Chondrocyte (in vitro differentiated cells): Measurements from ENCODE around the gene KRT81. TPM values are rescaled to one million over a fixed set of nuclear protein-coding genes. Genes with fewer than 3 reads are reported as not detected.

ENCODE experiments used
- DNase-seq: peaks from one replicate; pipeline ENCODE4 v3.0.0; 2021; ENCODE audit warnings: mixed read lengths, low spot score
- H3K27ac Mint-ChIP-seq: one replicate; pipeline ENCODE4 v1.8.0; 2021; ENCODE audit warnings: mild to moderate bottlenecking, moderate library complexity, mixed read lengths; ENCODE audit not compliant: unreplicated experiment
- H3K27me3 Mint-ChIP-seq: 2 replicates; pipeline ENCODE4 v1.8.0; 2021; ENCODE audit warnings: low read depth, mixed read lengths
- H3K36me3 Mint-ChIP-seq: 2 replicates; pipeline ENCODE4 v1.8.0; 2021; ENCODE audit warnings: low read depth, mixed read lengths
- H3K4me1 Mint-ChIP-seq: 2 replicates; pipeline ENCODE4 v1.8.0; 2021; ENCODE audit warnings: low read depth, mild to moderate bottlenecking, mixed read lengths
- H3K4me3 Mint-ChIP-seq: one replicate; pipeline ENCODE4 v1.8.0; 2021; ENCODE audit warnings: mild to moderate bottlenecking, moderate library complexity, mixed read lengths; ENCODE audit not compliant: unreplicated experiment
- H3K9me3 Mint-ChIP-seq: 2 replicates; pipeline ENCODE4 v1.8.0; 2021; ENCODE audit warnings: low read depth, mixed read lengths
- total RNA-seq: library from RNA; stranded (reverse); gene quantifications from 3 replicates; pipeline ENCODE4 v1.2.1, GENCODE V29; 2021
- TF ChIP-seq, protein P1 (sequence below): fragments of 200-600 bp; sonication (generic); IDR thresholded peaks from 2 replicates; pipeline ENCODE4 v1.5.0; 2021; ENCODE audit warnings: antibody characterized with exemption, mild to moderate bottlenecking, moderate library complexity

The KRT81 gene
- total RNA-seq, 1 donor from 2014 or later: 1.3 TPM

- Mint-ChIP-seq H3K9me3 (peaks cover 8% of the 10 kb centered on the region), H3K27me3 (peaks cover 18% of the 10 kb centered on the region)
- no peak for DNase-seq
These were observed 42.9 kb upstream of the KRT81 start for GRCh38 chr12:52334185-52334584.

GRCh38 chr12:52333321-52333720 is 42.0 kb upstream of the KRT81 start:
- no peak for DNase-seq
- no peaks in the 10 kb centered on the region for H3K36me3 Mint-ChIP-seq
- H3K27me3 Mint-ChIP-seq: peaks cover 12% of the 10 kb centered on the region
- H3K4me3 Mint-ChIP-seq: no peak overlapping the region
- TF ChIP-seq, protein P1, sequence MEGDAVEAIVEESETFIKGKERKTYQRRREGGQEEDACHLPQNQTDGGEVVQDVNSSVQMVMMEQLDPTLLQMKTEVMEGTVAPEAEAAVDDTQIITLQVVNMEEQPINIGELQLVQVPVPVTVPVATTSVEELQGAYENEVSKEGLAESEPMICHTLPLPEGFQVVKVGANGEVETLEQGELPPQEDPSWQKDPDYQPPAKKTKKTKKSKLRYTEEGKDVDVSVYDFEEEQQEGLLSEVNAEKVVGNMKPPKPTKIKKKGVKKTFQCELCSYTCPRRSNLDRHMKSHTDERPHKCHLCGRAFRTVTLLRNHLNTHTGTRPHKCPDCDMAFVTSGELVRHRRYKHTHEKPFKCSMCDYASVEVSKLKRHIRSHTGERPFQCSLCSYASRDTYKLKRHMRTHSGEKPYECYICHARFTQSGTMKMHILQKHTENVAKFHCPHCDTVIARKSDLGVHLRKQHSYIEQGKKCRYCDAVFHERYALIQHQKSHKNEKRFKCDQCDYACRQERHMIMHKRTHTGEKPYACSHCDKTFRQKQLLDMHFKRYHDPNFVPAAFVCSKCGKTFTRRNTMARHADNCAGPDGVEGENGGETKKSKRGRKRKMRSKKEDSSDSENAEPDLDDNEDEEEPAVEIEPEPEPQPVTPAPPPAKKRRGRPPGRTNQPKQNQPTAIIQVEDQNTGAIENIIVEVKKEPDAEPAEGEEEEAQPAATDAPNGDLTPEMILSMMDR: no peak
- H3K9me3 Mint-ChIP-seq: peaks cover 8% of the 10 kb centered on the region
- H3K4me1 Mint-ChIP-seq: peaks cover 13% of the 10 kb centered on the region
- no peak overlapping the region for H3K27ac Mint-ChIP-seq

More at GRCh38 chr12:52334185-52334584, 42.9 kb upstream of the KRT81 start:
- Mint-ChIP-seq H3K4me3 (no peak overlapping the region), H3K27ac (no peak overlapping the region), H3K4me1 (peaks cover 13% of the 10 kb centered on the region), H3K36me3 (peaks cover 1% of the 10 kb centered on the region)
- TF ChIP-seq, protein P1: no peak

DNA sequence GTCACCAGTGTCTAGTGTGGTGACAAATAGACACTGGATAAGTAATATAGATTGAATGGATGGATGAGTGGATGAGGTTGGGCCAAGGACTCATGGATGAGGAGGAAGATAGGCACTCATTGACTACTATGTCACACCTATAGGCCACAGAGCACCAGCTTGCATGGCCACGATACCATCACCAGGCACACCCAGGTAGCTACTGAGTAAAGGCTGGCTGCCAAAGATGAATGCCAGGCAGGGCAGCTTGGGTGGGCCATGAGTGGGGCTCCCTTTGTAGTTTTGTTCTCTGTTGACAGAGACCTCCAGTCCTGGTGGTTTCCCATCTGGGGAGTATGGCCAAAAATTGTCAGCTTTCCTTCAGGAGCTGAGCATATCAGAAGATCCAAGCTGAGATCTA is 41.0 kb upstream of the KRT81 start:
- H3K36me3 Mint-ChIP-seq: no peaks in the 10 kb centered on the region
- DNase-seq: no peak
- peaks cover 8% of the 10 kb centered on the region for H3K9me3 Mint-ChIP-seq
- peaks cover 17% of the 10 kb centered on the region for H3K4me1 Mint-ChIP-seq
- H3K27me3 Mint-ChIP-seq: peaks cover 10% of the 10 kb centered on the region
- H3K27ac Mint-ChIP-seq: no peak overlapping the region
- H3K4me3 Mint-ChIP-seq: no peak overlapping the region
- TF ChIP-seq, protein P1: no peak

DNA sequence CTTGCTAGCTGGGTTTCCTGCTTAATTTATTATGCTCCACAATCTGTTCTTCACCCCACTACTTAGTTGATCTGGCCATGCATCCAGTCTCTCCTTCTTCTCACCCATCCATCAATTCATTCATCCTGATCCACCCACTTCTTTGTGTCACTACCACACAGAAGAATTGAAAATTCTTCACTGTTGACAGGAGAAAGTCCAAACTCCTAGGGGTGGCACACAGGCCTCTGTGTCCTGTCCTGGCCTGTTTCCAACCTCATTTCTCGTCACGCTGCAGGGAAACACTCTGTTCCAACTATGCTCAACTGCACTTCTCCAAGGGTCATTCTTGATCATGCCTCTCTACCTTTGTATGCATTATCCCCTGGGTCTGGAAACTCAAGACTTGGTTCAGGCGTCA is 40.5 kb upstream of the KRT81 start:
- no peak overlapping the region for H3K4me3 Mint-ChIP-seq
- H3K27me3 Mint-ChIP-seq: peaks cover 10% of the 10 kb centered on the region
- peaks cover 15% of the 10 kb centered on the region for H3K4me1 Mint-ChIP-seq
- no peak overlapping the region for H3K27ac Mint-ChIP-seq
- H3K36me3 Mint-ChIP-seq: no peaks in the 10 kb centered on the region
- TF ChIP-seq, protein P1: no peak
- no peak for DNase-seq
- H3K9me3 Mint-ChIP-seq: peaks cover 4% of the 10 kb centered on the region

DNA sequence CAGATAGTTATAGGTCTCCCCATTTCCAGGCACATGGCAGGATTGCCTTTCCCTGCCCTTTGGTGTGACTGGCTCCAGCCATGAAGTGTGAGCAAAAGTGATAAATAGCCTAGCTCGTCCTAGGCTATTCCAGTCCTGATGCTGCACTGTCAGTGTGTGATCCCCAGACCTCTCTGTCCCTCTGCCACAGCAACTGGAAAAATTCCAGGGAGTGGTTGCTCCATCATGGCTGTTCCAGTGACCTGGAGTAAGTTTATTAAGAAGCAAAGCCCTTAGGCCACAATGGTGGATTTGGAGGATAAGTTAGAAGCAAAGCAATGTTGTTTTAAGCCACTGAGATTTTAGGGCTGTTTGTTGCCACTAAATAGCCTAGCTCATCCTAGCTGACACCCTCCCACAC is 39.7 kb upstream of the KRT81 start:
- Mint-ChIP-seq H3K4me3 (no peak overlapping the region), H3K27me3 (peaks cover 10% of the 10 kb centered on the region), H3K27ac (no peak overlapping the region), H3K36me3 (no peaks in the 10 kb centered on the region), H3K9me3 (no peaks in the 10 kb centered on the region), H3K4me1 (peaks cover 12% of the 10 kb centered on the region)
- TF ChIP-seq, protein P1: no peak
- no peak for DNase-seq
